Fibroblast of pulmonary artery (primary cell): ENCODE results near the gene SLC19A1.

Experiments
- DNase-seq: peaks from one replicate; pipeline ENCODE4 v3.0.0-alpha.2; 2010; ENCODE audit warnings: low read depth
- H3K4me3 ChIP-seq: replicated peaks from 2 replicates; pipeline ENCODE4 v1.5.1; 2011; ENCODE audit warnings: low read depth, mild to moderate bottlenecking, control low read depth, low read length, moderate library complexity
- TF ChIP-seq, protein P1 (sequence below): IDR thresholded peaks from 2 replicates; pipeline ENCODE4 v1.5.1; 2011; ENCODE audit warnings: mild to moderate bottlenecking, control low read depth, low read length, inconsistent platforms; ENCODE audit errors: missing control alignments

The SLC19A1 gene

DNA sequence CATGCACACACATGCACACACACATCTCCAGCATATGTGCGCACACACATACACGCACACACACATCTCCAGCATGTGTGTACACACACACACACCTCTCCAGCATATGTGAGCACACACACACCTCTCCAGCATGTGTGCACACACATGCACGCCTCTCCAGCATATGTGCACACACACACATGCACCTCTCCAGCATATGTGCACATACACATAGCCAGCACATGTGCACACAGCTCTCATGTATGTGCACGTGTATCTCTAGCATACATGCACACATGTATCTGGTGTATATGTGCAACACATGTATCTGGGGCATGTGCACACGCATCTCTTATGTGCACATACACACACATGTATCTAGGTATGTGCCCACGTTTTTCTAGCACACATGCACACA is 57.9 kb downstream of the SLC19A1 start:
- TF ChIP-seq, protein P1, sequence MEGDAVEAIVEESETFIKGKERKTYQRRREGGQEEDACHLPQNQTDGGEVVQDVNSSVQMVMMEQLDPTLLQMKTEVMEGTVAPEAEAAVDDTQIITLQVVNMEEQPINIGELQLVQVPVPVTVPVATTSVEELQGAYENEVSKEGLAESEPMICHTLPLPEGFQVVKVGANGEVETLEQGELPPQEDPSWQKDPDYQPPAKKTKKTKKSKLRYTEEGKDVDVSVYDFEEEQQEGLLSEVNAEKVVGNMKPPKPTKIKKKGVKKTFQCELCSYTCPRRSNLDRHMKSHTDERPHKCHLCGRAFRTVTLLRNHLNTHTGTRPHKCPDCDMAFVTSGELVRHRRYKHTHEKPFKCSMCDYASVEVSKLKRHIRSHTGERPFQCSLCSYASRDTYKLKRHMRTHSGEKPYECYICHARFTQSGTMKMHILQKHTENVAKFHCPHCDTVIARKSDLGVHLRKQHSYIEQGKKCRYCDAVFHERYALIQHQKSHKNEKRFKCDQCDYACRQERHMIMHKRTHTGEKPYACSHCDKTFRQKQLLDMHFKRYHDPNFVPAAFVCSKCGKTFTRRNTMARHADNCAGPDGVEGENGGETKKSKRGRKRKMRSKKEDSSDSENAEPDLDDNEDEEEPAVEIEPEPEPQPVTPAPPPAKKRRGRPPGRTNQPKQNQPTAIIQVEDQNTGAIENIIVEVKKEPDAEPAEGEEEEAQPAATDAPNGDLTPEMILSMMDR = no peak
- no peak for DNase-seq
- H3K4me3 ChIP-seq = no peak overlapping the region

- no peak overlapping the region for H3K4me3 ChIP-seq
- no peak for DNase-seq
- TF ChIP-seq, protein P1 = no peak
Measured at GRCh38 chr21:45482899-45483821, 59.1 kb downstream of the SLC19A1 start.

DNA sequence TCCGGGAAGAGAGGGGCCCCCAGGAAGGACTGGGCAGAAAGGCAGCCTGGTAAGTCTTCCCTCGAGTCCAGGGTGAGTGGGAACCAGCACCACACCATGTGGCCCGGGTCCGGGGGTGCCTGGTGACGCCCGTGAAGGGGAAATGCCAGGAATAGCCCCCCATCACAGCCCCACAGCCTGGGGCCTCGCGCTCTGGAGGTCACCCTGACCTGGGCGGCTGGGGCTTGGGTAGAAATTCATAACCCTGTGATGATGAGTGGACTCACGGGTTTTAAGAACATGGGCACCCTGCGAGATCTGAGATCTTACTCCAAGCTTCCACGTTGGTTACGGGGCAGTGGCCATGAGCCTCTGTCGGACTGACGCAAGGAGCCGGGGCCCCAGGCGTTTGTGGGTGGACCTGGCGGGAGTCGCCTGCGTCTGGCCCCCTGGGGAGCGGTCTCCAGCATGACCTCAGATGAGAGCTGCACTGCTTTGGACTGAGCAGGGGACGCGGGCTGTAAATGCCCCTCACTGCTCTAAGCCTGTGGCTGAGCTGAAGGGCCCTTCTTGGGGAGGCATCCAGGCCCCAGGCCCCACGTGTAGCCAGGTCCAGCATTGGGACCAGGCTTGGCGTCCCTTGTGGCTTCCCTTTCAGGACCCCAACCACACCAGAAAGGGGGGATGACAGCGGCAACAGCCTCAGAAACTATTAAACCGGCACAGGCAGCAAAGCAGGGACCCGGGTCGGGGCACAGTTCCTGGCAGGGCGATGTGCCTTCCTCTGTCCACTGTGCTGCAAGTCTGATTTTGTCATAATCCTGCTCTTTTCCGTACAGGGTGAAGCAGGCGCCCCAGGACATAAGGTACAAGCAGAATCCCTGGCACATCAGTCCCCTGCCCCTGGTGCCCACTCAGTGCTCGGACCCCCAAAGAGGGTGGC is 60.0 kb downstream of the SLC19A1 start:
- TF ChIP-seq, protein P1 = no peak
- H3K4me3 ChIP-seq = no peak overlapping the region
- DNase-seq = no peak

GRCh38 chr21:45481566-45481965 is 60.7 kb downstream of the SLC19A1 start:
- TF ChIP-seq, protein P1 = no peak
- H3K4me3 ChIP-seq = no peak overlapping the region
- no peak for DNase-seq

- no peak overlapping the region for H3K4me3 ChIP-seq
- TF ChIP-seq, protein P1 = no peak
Measured at GRCh38 chr21:45480701-45481500, 61.3 kb downstream of the SLC19A1 start.

More at GRCh38 chr21:45480701-45481500, 61.3 kb downstream of the SLC19A1 start:
- no peak for DNase-seq
